ENCODE measurements around the gene SORCS2.

The SORCS2 gene

GRCh38 chr4:7389101-7389701, 196.9 kb downstream of the SORCS2 start:
- no peak for DNase-seq (ENCODE audit: low read depth in 1 of 2, low spot score in 1 of 2)

- DNase-seq (ENCODE audit: low read depth in 1 of 2, low spot score in 1 of 2), result no peak
Measured at GRCh38 chr4:7389719-7390118, 197.4 kb downstream of the SORCS2 start.

GRCh38 chr4:7390336-7390735, 198.0 kb downstream of the SORCS2 start:
- no peak for DNase-seq (ENCODE audit: low read depth in 1 of 2, low spot score in 1 of 2)

GRCh38 chr4:7390906-7391636, 198.7 kb downstream of the SORCS2 start:
- no peak for DNase-seq (ENCODE audit: low read depth in 1 of 2, low spot score in 1 of 2)

- no peak for DNase-seq (ENCODE audit: low read depth in 1 of 2, low spot score in 1 of 2)
Measured at GRCh38 chr4:7391637-7392437, 199.5 kb downstream of the SORCS2 start.

- no peak for DNase-seq (ENCODE audit: low read depth in 1 of 2, low spot score in 1 of 2)
Measured at GRCh38 chr4:7392438-7393421, 200.4 kb downstream of the SORCS2 start.

GRCh38 chr4:7393601-7394575, 201.6 kb downstream of the SORCS2 start:
- no peak for DNase-seq (ENCODE audit: low read depth in 1 of 2, low spot score in 1 of 2)

GRCh38 chr4:7394681-7395451, 202.5 kb downstream of the SORCS2 start:
- DNase-seq (ENCODE audit: low read depth in 1 of 2, low spot score in 1 of 2), result no peak

- DNase-seq (ENCODE audit: low read depth in 1 of 2, low spot score in 1 of 2), result no peak
Measured at GRCh38 chr4:7395645-7396044, 203.3 kb downstream of the SORCS2 start.

- DNase-seq (ENCODE audit: low read depth in 1 of 2, low spot score in 1 of 2), result no peak
Measured at GRCh38 chr4:7396186-7396910, 204.0 kb downstream of the SORCS2 start.

GRCh38 chr4:7397206-7398103, 205.1 kb downstream of the SORCS2 start:
- no peak for DNase-seq (ENCODE audit: low read depth in 1 of 2, low spot score in 1 of 2)

GRCh38 chr4:7398104-7398423, 205.7 kb downstream of the SORCS2 start:
- DNase-seq (ENCODE audit: low read depth in 1 of 2, low spot score in 1 of 2), result no peak

- DNase-seq (ENCODE audit: low read depth in 1 of 2, low spot score in 1 of 2), result no peak
Measured at GRCh38 chr4:7398788-7399439, 206.6 kb downstream of the SORCS2 start.

GRCh38 chr4:7399440-7400234, 207.3 kb downstream of the SORCS2 start:
- DNase-seq (ENCODE audit: low read depth in 1 of 2, low spot score in 1 of 2), result no peak

GRCh38 chr4:7400671-7401298, 208.4 kb downstream of the SORCS2 start:
- no peak for DNase-seq (ENCODE audit: low read depth in 1 of 2, low spot score in 1 of 2)

GRCh38 chr4:7402526-7402925, 210.2 kb downstream of the SORCS2 start:
- no peak for DNase-seq (ENCODE audit: low read depth in 1 of 2, low spot score in 1 of 2)
